Measurements from ENCODE around the gene PSTPIP1. TPM values are rescaled to one million over a fixed set of nuclear protein-coding genes. Genes with fewer than 3 reads are reported as not detected.

PSTPIP1 gene
- total RNA-seq, 2 experiments from 2014 or later = 79.4 to 82.7 TPM

DNA sequence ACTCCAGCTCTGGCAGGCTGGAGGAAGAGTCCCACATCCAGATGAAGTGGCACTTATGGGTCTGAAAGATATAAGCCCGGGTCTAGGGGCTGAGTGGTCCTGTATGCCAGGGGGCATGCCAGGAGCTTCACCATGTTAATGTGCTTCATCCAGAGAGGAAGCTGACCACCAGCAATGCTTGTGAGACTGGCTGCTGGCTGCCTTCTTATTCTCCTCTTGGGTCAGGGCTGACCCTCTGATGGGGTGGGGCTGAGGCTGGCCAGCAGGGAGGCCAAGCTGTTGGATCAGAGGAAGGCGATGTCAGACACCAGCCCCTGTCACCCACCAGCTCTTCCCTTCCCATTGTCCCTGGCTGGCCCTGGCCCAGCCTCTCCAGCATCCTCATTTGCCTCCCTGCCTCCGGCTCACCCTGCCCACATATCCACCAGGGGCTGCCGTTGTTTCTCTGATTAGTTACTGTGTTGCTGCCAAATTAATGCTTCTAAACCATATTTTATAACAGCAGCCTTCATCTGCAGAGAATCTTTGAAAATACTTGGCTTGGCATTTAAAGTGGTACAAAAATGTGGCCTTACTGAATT is 20.4 kb upstream of the PSTPIP1 start:
- Histone ChIP-seq H3K27ac (ENCODE audit: low read depth in 1 of 2, low read length in 2 of 2) (no peak overlapping the region), H3K27me3 (ENCODE audit: control insufficient read depth in 1 of 2, insufficient read depth in 2 of 2, low read length in 2 of 2) (no peaks in the 10 kb centered on the region), H3K4me1 (ENCODE audit: insufficient read depth, low read length) (peaks cover 17% of the 10 kb centered on the region), H3K4me3 (ENCODE audit: low read length) (no peak overlapping the region), H3K9me3 (ENCODE audit: control insufficient read depth in 1 of 2, insufficient read depth in 1 of 2, low read length in 2 of 2) (peaks cover 0 to 9% of the 10 kb centered on the region in 2 experiments), H3K36me3 (ENCODE audit: insufficient read depth, low read length) (no peaks in the 10 kb centered on the region)
- DNase-seq (peak in 1 of 14 experiments; percentile 35), ATAC-seq (ENCODE audit: poor library complexity) (no peak)
- Mint-ChIP-seq H3K9me3 (no peaks in the 10 kb centered on the region), H3K4me3 (no peak overlapping the region), H3K4me1 (ENCODE audit: low read depth) (no peaks in the 10 kb centered on the region), H3K27me3 (no peaks in the 10 kb centered on the region), H3K36me3 (ENCODE audit: low read depth) (no peaks in the 10 kb centered on the region), H3K27ac (no peak overlapping the region)
- intact Hi-C loops (cut with DNase I, micrococcal nuclease) = loop anchor here (2.0 to 10.0 kb wide), 3 partner anchors 38 to 140 kb away; no protein-coding TSS in a partner anchor
- TF ChIP-seq, protein P1, sequence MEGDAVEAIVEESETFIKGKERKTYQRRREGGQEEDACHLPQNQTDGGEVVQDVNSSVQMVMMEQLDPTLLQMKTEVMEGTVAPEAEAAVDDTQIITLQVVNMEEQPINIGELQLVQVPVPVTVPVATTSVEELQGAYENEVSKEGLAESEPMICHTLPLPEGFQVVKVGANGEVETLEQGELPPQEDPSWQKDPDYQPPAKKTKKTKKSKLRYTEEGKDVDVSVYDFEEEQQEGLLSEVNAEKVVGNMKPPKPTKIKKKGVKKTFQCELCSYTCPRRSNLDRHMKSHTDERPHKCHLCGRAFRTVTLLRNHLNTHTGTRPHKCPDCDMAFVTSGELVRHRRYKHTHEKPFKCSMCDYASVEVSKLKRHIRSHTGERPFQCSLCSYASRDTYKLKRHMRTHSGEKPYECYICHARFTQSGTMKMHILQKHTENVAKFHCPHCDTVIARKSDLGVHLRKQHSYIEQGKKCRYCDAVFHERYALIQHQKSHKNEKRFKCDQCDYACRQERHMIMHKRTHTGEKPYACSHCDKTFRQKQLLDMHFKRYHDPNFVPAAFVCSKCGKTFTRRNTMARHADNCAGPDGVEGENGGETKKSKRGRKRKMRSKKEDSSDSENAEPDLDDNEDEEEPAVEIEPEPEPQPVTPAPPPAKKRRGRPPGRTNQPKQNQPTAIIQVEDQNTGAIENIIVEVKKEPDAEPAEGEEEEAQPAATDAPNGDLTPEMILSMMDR (IDR thresholded peaks at IDR 0.05) = no peak
- CTCF ChIA-PET = interaction anchor here (1.8 to 4.0 kb wide), 4 partner anchors 19 to 523 kb away, joined by 6 to 30 read pairs (median 8); no protein-coding TSS in a partner anchor
- POLR2A ChIA-PET = interaction anchor here (2.7 kb wide), 1 partner anchor 20 kb away, joined by 5 read pairs; the partner anchor contains the start of gene PSTPIP1

DNA sequence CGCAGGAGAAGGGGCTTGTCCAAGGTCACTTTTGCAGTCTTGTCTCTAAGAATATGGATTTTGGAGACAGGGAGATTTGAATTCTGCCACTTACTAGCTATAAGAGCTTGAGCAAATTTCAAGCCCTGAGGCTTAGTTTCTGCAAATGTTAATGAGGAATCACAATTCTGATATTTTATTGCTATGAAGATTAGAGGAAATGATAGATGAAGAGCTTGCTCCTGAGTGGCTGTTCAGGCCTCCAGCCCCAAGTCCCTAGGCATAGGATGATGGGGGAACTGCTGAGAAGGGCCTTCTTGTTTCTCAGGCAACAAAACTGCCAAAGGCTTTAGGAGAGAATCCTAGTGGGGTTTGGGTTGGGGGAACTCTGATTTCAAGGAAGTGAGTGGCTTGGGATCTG is 18.8 kb upstream of the PSTPIP1 start:
- Histone ChIP-seq H3K9me3 (ENCODE audit: control insufficient read depth in 1 of 2, insufficient read depth in 1 of 2, low read length in 2 of 2) (peaks cover 0 to 9% of the 10 kb centered on the region in 2 experiments), H3K36me3 (ENCODE audit: insufficient read depth, low read length) (no peaks in the 10 kb centered on the region), H3K4me3 (ENCODE audit: low read length) (no peak overlapping the region), H3K27ac (ENCODE audit: low read depth in 1 of 2, low read length in 2 of 2) (no peak overlapping the region), H3K27me3 (ENCODE audit: control insufficient read depth in 1 of 2, insufficient read depth in 2 of 2, low read length in 2 of 2) (no peaks in the 10 kb centered on the region), H3K4me1 (ENCODE audit: insufficient read depth, low read length) (peaks cover 17% of the 10 kb centered on the region)
- Mint-ChIP-seq H3K4me3 (no peak overlapping the region), H3K4me1 (ENCODE audit: low read depth) (no peaks in the 10 kb centered on the region), H3K36me3 (ENCODE audit: low read depth) (no peaks in the 10 kb centered on the region), H3K27ac (no peak overlapping the region), H3K9me3 (no peaks in the 10 kb centered on the region), H3K27me3 (no peaks in the 10 kb centered on the region)
- intact Hi-C loops (cut with DNase I, micrococcal nuclease) = loop anchor here in 1 of 2 experiments (10.0 kb wide), 1 partner anchor 139 kb away; no protein-coding TSS in a partner anchor
- TF ChIP-seq, protein P1 (IDR thresholded peaks at IDR 0.05) = no peak
- ATAC-seq (ENCODE audit: poor library complexity) (no peak), DNase-seq (no peak)
- ChIA-PET POLR2A (interaction anchor here (1.0 to 2.7 kb wide), 2 partner anchors 19 to 45 kb away, joined by 3 to 5 read pairs; partner anchors contain the start of gene PSTPIP1), CTCF (interaction anchor here (1.4 kb wide), 1 partner anchor 521 kb away, joined by 3 read pairs; no protein-coding TSS in a partner anchor)

DNA sequence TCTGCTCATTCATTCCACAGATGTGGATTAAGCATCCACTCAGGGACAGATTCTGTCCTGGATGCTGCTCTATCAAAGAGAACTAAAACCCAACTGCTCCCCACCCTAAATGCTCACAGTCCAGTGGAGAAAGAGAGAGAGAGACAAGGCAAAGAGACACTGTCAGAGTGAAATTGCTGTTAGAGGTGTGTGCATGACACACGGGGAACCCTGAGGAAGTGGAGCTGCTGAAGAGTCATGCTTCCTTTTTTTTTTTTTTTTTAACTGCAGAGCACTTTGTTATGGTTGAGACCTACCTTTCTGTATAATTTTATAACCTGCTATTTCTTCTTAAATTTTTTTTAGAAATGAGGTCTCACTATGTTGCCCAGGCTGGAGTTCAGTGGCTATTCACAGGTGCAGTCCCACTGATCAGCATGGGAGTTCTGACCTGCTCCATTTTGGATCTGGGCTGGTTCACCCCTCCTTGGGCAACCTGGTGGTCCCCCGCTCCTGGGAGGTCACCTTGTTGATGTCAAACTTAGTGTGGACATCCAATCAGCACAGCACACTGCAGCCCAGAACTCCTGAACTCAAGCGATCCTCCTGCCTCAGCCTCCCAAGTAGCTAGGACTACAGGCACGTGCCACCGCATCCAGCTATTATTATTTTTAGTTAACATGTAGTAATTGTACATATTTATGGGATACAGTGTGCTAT is 18.2 kb upstream of the PSTPIP1 start:
- POLR2A ChIA-PET = interaction anchor here (2.7 kb wide), 1 partner anchor 18 kb away, joined by 5 read pairs; the partner anchor contains the start of gene PSTPIP1
- no peaks in the 10 kb centered on the region for H3K4me1 Mint-ChIP-seq (ENCODE audit: low read depth)

More for the DNA sequence above, 18.2 kb upstream of the PSTPIP1 start:
- H3K27me3 Mint-ChIP-seq = no peaks in the 10 kb centered on the region
- no peaks in the 10 kb centered on the region for H3K9me3 Mint-ChIP-seq
- Histone ChIP-seq H3K4me3 (ENCODE audit: low read length) (no peak overlapping the region), H3K9me3 (ENCODE audit: control insufficient read depth in 1 of 2, insufficient read depth in 1 of 2, low read length in 2 of 2) (peaks cover 0 to 9% of the 10 kb centered on the region in 2 experiments), H3K27ac (ENCODE audit: low read depth in 1 of 2, low read length in 2 of 2) (no peak overlapping the region), H3K36me3 (ENCODE audit: insufficient read depth, low read length) (no peaks in the 10 kb centered on the region), H3K27me3 (ENCODE audit: control insufficient read depth in 1 of 2, insufficient read depth in 2 of 2, low read length in 2 of 2) (no peaks in the 10 kb centered on the region), H3K4me1 (ENCODE audit: insufficient read depth, low read length) (peaks cover 17% of the 10 kb centered on the region)
- no peaks in the 10 kb centered on the region for H3K36me3 Mint-ChIP-seq (ENCODE audit: low read depth)
- CTCF ChIA-PET = interaction anchor here (0.7 to 1.4 kb wide), 2 partner anchors 55 to 520 kb away, joined by 3 to 6 read pairs; no protein-coding TSS in a partner anchor
- no peak for ATAC-seq (ENCODE audit: poor library complexity)
- intact Hi-C loops (cut with DNase I, micrococcal nuclease) = loop anchor here in 1 of 2 experiments (10.0 kb wide), 1 partner anchor 138 kb away; no protein-coding TSS in a partner anchor
- H3K4me3 Mint-ChIP-seq = no peak overlapping the region
- TF ChIP-seq, protein P1 (IDR thresholded peaks at IDR 0.05) = no peak
- no peak overlapping the region for H3K27ac Mint-ChIP-seq
- DNase-seq = peak in 2 of 14 experiments; percentile 13 to 52

All from CD4-positive, alpha-beta T cell (primary cell).